GM12873 (cell line): Measurements from ENCODE around the gene MEX3D.
A peak's percentile ranks its signal among the peaks of the same experiment; 100 is the strongest.

ENCODE experiments used
- CTCF ChIP-seq: IDR thresholded peaks from 2 replicates; pipeline ENCODE4 v1.5.1; 2012; ENCODE audit warnings: low read depth, mild to moderate bottlenecking, moderate library complexity, low read length, control low read depth; ENCODE audit not compliant: insufficient read depth; ENCODE audit errors: missing control alignments

The MEX3D gene

GRCh38 chr19:1592024-1592754, 24.1 kb upstream of the MEX3D start:
- TF ChIP-seq CTCF, result no peak

- no peak for TF ChIP-seq CTCF
These were observed 23.4 kb upstream of the MEX3D start for GRCh38 chr19:1591421-1592023.

GRCh38 chr19:1590641-1591397, 22.7 kb upstream of the MEX3D start:
- TF ChIP-seq CTCF, result peak; percentile 59

- no peak for TF ChIP-seq CTCF
These were observed 19.7 kb upstream of the MEX3D start for GRCh38 chr19:1587872-1588271.

- TF ChIP-seq CTCF, result no peak
These were observed 17.1 kb upstream of the MEX3D start for GRCh38 chr19:1585243-1585580.

- TF ChIP-seq CTCF, result no peak
These were observed 16.5 kb upstream of the MEX3D start for GRCh38 chr19:1584500-1585242.

- no peak for TF ChIP-seq CTCF
These were observed 14.1 kb upstream of the MEX3D start for GRCh38 chr19:1582201-1582600.
